Ectodermal cell (in vitro differentiated cells): Measurements from ENCODE around the gene CDK19.
"Not testable (repeated sequence)": the region's sequence is repeated elsewhere in the genome, so short reads cannot be mapped to it uniquely, and the experiment has no call there.

Experiments used
- H3K27ac ChIP-seq: 2 replicates; pipeline ENCODE4 v1.7.0; 2013; ENCODE audit warnings: mild to moderate bottlenecking, low read depth, low read length; ENCODE audit not compliant: insufficient read depth, poor library complexity, severe bottlenecking
- H3K27me3 ChIP-seq: 2 replicates; pipeline ENCODE4 v1.7.0; 2013; ENCODE audit warnings: mild to moderate bottlenecking, low read length; ENCODE audit not compliant: insufficient read depth, control insufficient read depth, poor library complexity, severe bottlenecking
- H3K36me3 ChIP-seq: one replicate; pipeline ENCODE4 v1.7.0; 2013; ENCODE audit warnings: low read length; ENCODE audit not compliant: control insufficient read depth, insufficient read depth
- H3K4me1 ChIP-seq: one replicate; pipeline ENCODE4 v1.7.0; 2013; ENCODE audit warnings: low read length; ENCODE audit not compliant: control insufficient read depth, insufficient read depth
- H3K4me3 ChIP-seq: 2 replicates; pipeline ENCODE4 v1.7.0; 2013; ENCODE audit warnings: low read depth, low read length, control low read depth; ENCODE audit not compliant: insufficient read depth
- H3K9me3 ChIP-seq: 2 replicates; pipeline ENCODE4 v1.7.0; 2013; ENCODE audit warnings: mild to moderate bottlenecking, low read length, moderate library complexity; ENCODE audit not compliant: control insufficient read depth
- WGBS, 2 experiments: methylation state at CpG; one replicate each; pipeline ENCODE4 v1.1.7; 2013; ENCODE audit warnings: missing lambda C conversion rate in 2 of 2; 5-methylcytosine and 5-hydroxymethylcytosine counted together

CDK19 gene

GRCh38 chr6:110761371-110761770 lies 53.9 kb downstream of the CDK19 start:
- no peaks in the 10 kb centered on the region for H3K9me3 ChIP-seq
- H3K4me3 ChIP-seq, result no peak overlapping the region
- no peak overlapping the region for H3K27ac ChIP-seq
- no peaks in the 10 kb centered on the region for H3K4me1 ChIP-seq
- 92 to 94% methylated on average over 3 of the region's 3 CpGs for WGBS, 2 experiments
- H3K27me3 ChIP-seq, result no peaks in the 10 kb centered on the region
- no peaks in the 10 kb centered on the region for H3K36me3 ChIP-seq

DNA sequence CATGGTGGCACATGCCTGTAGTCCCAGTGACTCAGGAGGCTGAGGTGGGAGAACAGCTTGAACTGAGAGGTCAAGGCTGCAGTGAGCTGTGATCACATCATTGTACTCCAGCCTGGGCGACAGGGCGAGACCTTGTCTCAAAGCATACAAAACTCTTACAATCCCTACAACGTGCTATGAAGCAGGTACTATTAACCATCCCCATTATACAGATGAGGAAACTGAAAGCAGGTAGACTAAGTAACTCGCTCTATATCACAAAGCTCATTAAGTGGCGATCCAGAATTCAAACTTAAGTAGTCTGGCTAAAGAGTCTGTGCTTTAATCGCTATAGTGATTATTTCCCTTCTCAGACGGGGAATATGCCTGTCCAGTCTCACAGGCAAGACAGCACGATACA lies 54.7 kb downstream of the CDK19 start:
- WGBS, 2 experiments, result 93 to 95% methylated on average over 8 of the region's 8 CpGs
- no peak overlapping the region for H3K27ac ChIP-seq

DNA sequence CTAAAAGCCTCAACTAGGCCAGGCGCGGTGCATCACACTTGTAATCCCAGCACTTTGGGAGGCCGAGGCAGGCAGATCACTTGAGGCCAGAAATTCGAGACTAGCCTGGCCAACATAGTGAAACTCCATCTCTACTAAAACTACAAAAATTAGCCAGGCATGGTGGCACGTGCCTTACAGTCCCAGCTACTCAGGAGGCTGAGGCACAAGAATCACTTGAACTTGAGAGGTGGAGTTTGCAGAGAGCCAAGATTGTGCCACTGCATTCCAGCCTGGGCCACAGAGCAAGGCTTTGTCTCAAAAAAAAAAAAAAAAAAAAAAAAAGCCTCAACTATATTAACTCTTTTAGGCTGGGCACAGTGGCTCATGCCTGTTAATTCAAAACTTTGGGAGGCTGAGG lies 55.2 kb downstream of the CDK19 start:
- not testable (repeated sequence) for H3K4me1 ChIP-seq, H3K27ac ChIP-seq, H3K27me3 ChIP-seq, H3K9me3 ChIP-seq, H3K36me3 ChIP-seq, H3K4me3 ChIP-seq
- WGBS, 2 experiments, result 93 to 94% methylated on average over 5 of the region's 5 CpGs

More for the DNA sequence above, 54.7 kb downstream of the CDK19 start:
- no peaks in the 10 kb centered on the region for H3K27me3 ChIP-seq
- H3K9me3 ChIP-seq, result no peaks in the 10 kb centered on the region
- H3K4me1 ChIP-seq, result no peaks in the 10 kb centered on the region
- H3K36me3 ChIP-seq, result no peaks in the 10 kb centered on the region
- no peak overlapping the region for H3K4me3 ChIP-seq

DNA sequence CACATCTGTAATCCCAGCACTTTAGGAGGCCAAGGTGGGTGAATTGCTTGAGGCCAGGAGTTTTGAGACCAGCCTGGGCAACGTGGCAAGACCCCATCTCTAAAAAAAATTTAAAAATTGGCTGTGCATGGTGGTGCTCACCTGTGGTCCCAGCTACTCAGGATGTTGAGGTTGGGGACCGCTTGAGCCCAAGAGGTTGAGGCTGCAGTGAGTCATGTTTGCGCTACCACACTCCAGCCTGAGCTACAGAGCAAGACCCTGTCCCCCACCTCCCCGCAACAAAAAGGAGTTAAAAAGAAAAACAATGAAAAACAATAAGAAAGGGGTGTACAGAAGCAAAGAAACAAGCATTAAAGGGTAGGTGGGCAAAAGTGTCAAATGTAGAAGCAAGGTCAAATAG lies 57.3 kb downstream of the CDK19 start:
- Histone ChIP-seq H3K27me3 (no peaks in the 10 kb centered on the region), H3K9me3 (no peaks in the 10 kb centered on the region), H3K4me3 (no peak overlapping the region), H3K36me3 (no peaks in the 10 kb centered on the region), H3K4me1 (no peaks in the 10 kb centered on the region), H3K27ac (no peak overlapping the region)
- 84 to 95% methylated on average over 4 of the region's 4 CpGs for WGBS, 2 experiments

GRCh38 chr6:110756817-110757216 lies 58.5 kb downstream of the CDK19 start:
- no peak overlapping the region for H3K27ac ChIP-seq
- no peaks in the 10 kb centered on the region for H3K27me3 ChIP-seq
- H3K4me3 ChIP-seq, result no peak overlapping the region
- H3K4me1 ChIP-seq, result no peaks in the 10 kb centered on the region
- no peaks in the 10 kb centered on the region for H3K9me3 ChIP-seq
- whole genome bisulfite sequencing, 2 experiments, result 64 to 75% methylated on average over 2 of the region's 2 CpGs
- H3K36me3 ChIP-seq, result no peaks in the 10 kb centered on the region

DNA sequence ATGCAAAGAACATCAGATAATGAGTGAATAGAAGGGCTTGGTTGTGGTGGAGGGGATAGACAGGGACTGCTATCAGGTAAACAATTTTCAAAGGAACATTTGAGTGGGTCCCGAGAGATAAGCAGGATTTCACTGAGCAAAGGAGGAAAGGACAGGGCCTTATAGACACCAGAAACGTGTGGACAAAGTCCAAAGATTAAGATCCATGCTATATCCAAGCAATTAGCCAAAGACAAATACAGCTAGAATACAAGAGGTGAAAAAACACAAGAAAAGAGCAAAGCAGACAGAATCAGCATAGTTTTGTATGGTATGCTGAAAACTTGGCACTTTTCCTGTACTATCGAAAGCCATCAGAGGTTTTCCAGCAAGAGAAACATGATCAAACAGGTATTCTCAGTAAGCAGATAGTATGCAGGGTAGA lies 59.8 kb downstream of the CDK19 start:
- WGBS, 2 experiments, result 94 to 96% methylated on average over 3 of the region's 3 CpGs
- no peak overlapping the region for H3K27ac ChIP-seq

GRCh38 chr6:110753936-110754668 lies 61.2 kb downstream of the CDK19 start:
- not testable (repeated sequence) for H3K27ac ChIP-seq, H3K9me3 ChIP-seq, H3K4me3 ChIP-seq, H3K4me1 ChIP-seq, H3K27me3 ChIP-seq, H3K36me3 ChIP-seq
- 88 to 89% methylated on average over 9 of the region's 9 CpGs for WGBS, 2 experiments

More for the DNA sequence above, 59.8 kb downstream of the CDK19 start:
- Histone ChIP-seq H3K36me3 (no peaks in the 10 kb centered on the region), H3K27me3 (no peaks in the 10 kb centered on the region), H3K4me3 (no peak overlapping the region), H3K4me1 (no peaks in the 10 kb centered on the region), H3K9me3 (no peaks in the 10 kb centered on the region)

DNA sequence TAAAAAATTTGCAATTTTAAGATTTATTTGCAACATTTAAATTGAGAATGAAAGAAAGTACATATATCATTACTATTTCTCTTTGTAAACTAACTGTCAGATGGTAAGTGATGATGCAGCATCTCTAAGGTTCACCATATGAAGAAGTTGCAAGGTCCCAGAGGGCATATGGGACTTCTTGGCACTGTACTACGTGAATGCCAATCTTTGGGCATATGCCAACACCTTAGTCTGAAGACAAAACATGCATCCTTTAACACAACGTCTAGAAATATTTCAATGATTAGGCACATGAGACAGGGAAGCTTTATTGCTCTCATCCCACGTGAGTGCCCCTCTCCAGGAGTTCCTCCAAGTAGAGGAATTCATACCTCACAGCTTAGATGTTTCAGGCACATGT lies 66.8 kb downstream of the CDK19 start:
- H3K9me3 ChIP-seq, result no peaks in the 10 kb centered on the region
- no peak overlapping the region for H3K4me3 ChIP-seq
- WGBS, 2 experiments, result 91 to 96% methylated on average over 3 of the region's 3 CpGs
- no peaks in the 10 kb centered on the region for H3K4me1 ChIP-seq
- H3K36me3 ChIP-seq, result peaks cover 8% of the 10 kb centered on the region
- no peak overlapping the region for H3K27ac ChIP-seq
- H3K27me3 ChIP-seq, result no peaks in the 10 kb centered on the region

GRCh38 chr6:110746680-110747079 lies 68.6 kb downstream of the CDK19 start:
- Histone ChIP-seq H3K4me3 (no peak overlapping the region), H3K9me3 (no peaks in the 10 kb centered on the region), H3K27me3 (no peaks in the 10 kb centered on the region), H3K4me1 (no peaks in the 10 kb centered on the region), H3K36me3 (peaks cover 22% of the 10 kb centered on the region), H3K27ac (no peak overlapping the region)
- 86 to 92% methylated on average over 1 of the region's 1 CpG for WGBS, 2 experiments

DNA sequence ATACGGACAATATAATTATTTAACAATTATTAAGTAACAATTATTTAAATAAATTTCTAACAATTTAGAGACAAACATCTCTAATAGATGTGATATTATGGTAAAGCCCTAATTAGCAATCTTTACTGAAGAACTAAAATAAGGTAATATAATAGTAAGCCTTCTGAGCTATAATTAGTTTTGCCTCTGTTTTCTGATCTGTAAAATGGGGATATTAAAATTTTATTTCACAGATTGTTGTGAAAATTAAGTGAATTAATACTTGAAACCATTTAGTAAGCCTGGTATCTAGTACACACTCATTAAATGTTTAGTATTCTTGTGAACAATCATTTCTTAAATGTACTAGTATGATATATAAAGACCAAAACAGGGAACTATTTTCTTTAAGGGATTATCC lies 70.3 kb downstream of the CDK19 start:
- H3K9me3 ChIP-seq, result no peaks in the 10 kb centered on the region
- no CpG with 5 or more reads among the region's 1 CpG for WGBS, 2 experiments
- H3K27ac ChIP-seq, result no peak overlapping the region
- H3K27me3 ChIP-seq, result no peaks in the 10 kb centered on the region
- peaks cover 22% of the 10 kb centered on the region for H3K36me3 ChIP-seq
- no peaks in the 10 kb centered on the region for H3K4me1 ChIP-seq
- no peak overlapping the region for H3K4me3 ChIP-seq

DNA sequence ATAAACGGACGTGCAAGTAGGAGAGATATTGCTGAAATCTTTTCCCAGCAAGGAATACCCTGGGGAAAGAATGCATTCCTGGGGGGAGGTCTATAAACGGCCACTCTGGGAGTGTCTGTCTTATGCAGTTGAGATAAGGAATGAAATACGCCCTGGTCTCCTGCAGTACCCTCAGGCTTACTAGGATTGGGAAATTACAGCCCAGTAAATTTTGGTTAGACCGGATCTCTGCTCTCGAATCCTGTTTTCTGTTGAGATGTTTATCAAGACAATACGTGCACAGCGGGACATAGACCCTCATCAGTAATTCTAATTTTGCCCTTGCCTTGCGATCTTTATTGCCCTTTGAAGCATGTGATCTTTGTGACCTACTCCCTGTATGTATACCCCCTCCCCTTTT lies 72.7 kb downstream of the CDK19 start:
- not testable (repeated sequence) for H3K27me3 ChIP-seq, H3K9me3 ChIP-seq, H3K27ac ChIP-seq, H3K4me1 ChIP-seq, H3K4me3 ChIP-seq
- peaks cover 22% of the 10 kb centered on the region for H3K36me3 ChIP-seq
- WGBS, 2 experiments, result 96% methylated on average over 9 of the region's 9 CpGs
